GM18498 (cell line): ENCODE data around the gene BOLA3.
"Not testable (repeated sequence)": the region's sequence is repeated elsewhere in the genome, so short reads cannot be mapped to it uniquely, and the experiment has no call there.

Experiments
- ATAC-seq: cut with Tn5 transposase; IDR thresholded peaks from one replicate; pipeline ENCODE4 v1.9.1; 2021; ENCODE audit warnings: mild to moderate bottlenecking, moderate library complexity; ENCODE audit not compliant: unreplicated experiment

The BOLA3 gene, protein sequence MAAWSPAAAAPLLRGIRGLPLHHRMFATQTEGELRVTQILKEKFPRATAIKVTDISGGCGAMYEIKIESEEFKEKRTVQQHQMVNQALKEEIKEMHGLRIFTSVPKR

DNA sequence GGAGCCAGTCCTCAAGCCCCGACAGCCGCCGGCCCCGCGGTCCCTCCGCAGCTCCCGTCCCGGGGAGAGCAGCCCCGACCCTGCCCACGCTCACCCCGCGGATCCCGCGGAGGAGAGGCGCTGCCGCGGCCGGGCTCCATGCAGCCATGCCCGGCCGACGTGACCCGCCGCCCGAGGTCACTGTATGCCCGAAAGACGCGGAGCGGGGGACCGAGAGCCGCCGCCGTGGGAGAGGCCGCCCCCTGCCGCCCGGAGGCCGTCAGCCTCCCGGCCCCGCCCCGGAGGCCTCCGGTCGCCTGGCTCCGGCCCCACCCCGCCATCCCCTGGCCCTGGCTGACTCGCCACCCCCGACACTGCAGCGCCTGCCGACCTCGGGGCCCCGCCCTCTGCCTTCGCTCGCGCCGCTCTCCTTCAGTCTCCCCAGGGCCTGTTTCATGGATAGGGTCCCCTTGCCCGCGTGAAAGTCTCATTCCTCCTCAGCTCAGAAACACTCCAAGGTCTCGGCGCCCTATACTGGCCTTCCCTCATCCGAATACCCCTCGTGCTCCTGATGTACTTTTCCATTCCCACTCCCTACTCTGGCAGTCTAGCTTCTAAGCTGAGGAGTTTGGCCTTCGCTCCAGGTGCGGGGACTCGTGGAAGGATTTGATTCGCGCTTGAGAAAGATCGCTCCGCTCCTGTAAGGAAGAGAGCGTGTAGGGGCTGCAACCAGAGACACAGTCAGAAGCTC is at the start of gene BOLA3:
Gene BOLA3 (minus strand): TSS at position 186 of the 730 bp plus-strand sequence. CDS start 38 bp downstream, at position 148.
- peak; percentile 95 for ATAC-seq

DNA sequence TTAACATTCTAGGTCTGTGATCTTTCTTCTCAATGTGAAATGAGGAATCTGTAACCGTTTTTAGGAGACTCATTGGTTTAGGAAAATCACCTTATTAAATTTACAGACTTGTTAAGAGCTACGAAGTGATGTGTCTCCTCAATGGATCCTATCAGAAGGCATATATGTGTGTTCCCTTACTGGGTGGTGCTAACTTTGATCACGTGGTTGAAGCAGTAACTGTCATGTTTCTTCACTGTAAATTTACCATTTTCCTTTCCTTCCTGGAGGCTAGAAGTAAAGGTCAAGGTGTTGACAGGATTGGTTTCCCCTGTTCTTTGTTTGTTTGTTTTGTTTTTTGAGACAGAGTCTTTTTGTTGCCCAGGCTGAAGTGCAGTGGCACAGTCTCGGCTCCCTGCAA is 49.3 kb upstream of the BOLA3 start:
- no peak for ATAC-seq

DNA sequence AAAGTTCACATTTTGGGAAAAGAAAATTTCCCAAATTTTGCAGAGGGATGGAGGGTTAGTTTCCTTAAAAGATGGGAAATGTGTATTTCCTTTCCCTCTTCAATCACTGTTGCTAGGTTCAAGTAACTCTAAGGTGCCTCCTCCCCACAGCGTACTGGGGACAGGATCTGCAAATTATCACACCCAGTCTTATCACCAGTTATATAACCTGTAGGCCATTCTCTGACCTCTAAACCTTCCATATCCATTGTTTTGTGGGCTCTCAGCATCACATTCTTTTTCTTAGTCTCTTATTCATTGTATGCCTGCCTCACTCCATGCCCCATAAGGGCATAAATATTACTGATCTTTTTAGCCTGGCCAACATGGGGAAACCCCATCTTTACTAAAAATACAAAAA is 47.1 kb upstream of the BOLA3 start:
- no peak for ATAC-seq

DNA sequence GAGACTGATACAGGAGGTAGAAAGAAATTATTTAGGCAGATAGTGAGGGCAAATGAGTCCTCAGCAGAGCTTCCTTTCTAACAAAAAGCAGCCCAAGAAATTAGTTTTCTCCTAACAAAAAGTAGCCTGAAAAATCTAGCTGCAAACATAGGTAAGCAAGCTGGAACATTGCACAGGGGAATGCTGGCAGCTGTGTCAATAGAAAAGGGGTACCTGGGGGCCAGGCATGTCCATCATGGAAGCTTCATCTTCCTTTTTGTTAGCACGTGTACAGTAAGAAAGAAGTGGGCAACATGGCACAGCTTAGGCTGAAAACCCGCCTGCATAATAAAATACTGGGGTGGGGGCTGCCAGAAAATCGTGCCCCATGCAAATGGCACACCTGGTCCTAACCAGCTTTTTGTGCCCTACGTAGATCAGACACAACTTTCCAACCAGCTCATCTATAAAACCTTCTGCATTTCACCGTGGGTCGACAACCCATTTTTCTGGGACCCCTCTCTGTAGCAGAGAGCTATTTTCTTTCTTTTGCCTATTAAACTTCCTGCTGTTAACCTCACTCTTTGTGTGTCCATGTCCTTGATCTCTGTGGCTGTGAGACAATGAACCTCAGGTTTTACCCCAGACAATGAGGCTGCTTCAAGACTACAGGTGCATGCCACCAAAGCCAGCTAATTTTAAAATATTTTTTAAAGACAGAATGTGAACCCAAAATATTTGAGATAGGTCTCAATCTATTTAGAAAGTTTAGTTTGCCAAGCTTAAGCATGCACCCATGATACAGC is 44.1 kb upstream of the BOLA3 start:
- no peak for ATAC-seq

DNA sequence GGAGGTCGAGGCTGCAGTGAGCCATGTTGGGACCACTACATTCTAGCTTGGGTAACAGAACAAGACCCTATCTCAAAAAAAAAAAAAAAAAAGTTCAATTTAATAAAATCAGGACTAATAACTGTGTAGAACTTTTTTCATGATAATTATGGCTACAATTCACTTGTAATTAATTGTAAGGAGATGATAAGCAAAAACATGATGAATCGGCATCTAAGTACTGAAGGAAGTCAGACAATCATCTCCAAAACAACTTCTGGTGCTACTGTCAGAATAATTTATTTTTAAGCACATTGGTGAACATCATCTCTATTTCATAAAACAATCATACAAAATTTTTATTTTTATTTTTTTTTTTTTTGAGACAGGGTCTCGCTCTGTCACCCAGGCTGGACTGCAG is 41.0 kb upstream of the BOLA3 start:
- no peak for ATAC-seq

DNA sequence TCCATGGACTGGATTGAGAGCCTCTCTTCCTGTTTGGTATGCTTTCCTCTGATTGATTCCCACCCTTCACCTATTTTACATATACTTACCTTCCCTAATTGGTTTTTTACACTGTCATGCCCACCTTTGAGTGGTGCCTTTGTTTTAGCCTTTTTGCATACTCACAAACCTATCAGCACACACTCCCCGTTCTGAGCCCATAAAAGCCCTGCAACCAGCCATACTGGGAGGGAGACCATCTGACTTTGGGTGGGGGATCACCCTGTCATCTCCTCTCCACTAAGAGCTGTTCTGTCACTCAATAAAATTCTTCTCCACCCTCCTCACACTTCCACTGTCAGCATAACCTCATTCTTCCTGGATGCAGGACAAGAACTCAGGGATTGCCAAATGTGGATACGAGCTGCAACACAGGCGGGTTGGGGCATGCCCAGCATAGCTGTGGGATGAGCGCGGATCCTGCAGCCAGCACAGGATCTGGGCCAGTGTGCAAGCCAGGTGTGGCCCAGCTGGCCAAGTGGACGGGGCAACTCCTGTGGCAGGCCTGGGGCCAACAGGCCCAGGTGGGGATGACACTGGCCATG is 40.4 kb upstream of the BOLA3 start:
- ATAC-seq = no peak

DNA sequence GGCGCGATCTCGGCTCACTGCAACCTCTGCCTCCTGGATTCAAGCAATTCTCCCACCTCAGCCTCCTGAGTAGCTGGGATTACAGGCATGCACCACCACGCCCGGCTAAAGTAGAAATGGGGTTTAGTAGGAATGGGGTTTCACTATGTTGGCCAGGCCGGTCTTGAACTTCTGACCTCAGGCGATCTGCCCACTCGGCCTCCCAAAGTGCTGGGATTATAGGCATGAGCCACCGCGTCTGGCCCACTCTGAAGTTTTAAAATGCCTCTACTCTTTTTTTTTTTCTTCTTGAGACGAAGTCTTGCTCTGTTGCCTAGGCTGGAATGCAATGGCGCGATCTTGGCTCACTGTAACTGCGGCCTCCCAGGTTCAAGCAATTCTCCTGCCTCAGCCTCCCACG is 39.0 kb upstream of the BOLA3 start:
- not testable (repeated sequence) for ATAC-seq

DNA sequence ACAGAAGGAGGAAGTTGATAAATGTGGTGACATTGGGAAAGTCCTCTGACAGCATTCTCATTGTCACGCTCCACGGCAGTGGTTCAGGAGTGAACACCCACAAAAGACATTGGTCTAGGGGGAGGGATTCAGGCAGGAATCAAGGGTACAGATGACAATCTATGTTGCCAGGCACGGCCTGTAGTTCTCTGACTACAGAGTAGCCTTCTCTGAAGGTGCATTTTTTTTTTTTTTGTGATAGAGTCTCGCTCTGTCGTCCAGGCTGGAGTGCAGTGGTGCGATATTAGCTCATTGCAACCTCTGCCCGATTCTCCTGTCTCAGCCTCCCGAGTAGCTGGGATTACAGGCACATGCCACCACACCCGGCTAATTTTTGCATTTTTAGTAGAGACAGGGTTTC is 38.3 kb upstream of the BOLA3 start:
- ATAC-seq = peak; percentile 59

DNA sequence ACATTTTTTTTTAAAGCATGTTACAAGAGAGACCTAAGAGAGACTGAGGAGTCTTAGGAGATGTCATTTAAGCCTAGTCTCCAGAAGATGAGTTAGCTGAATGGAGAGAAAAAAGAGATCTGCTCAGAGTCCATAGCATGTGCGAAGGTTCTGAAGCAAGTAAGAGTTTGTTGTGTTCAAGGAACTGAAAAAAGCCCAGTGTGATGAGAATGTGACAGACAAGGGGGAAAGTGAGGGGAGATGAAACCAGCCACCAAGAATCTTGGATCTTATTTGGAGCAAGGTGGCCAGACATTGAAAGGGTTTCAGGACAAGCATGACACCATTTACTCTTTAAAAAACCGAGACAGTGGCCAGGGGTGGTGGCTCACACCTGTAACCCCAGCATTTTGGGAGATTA is 36.2 kb upstream of the BOLA3 start:
- ATAC-seq = no peak

DNA sequence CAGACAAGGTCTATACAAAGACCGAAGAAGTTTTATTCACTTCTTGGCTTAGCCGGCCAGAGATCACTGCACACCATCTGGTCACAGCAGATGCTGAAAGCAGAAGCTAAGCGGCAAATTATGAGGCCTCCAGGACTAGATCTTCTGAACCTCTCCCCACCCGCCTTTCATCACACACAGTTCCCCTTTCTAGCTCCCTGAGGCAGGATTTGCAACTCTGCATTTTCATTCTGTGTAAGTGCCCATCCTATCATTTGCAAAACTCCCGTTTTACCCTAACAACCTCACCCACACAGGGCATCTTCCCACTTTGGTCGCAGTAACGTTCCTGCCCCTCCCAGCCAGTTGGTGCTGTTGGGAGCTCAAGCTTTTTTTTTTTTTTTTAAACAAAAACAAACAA is 34.0 kb upstream of the BOLA3 start:
- ATAC-seq = no peak

DNA sequence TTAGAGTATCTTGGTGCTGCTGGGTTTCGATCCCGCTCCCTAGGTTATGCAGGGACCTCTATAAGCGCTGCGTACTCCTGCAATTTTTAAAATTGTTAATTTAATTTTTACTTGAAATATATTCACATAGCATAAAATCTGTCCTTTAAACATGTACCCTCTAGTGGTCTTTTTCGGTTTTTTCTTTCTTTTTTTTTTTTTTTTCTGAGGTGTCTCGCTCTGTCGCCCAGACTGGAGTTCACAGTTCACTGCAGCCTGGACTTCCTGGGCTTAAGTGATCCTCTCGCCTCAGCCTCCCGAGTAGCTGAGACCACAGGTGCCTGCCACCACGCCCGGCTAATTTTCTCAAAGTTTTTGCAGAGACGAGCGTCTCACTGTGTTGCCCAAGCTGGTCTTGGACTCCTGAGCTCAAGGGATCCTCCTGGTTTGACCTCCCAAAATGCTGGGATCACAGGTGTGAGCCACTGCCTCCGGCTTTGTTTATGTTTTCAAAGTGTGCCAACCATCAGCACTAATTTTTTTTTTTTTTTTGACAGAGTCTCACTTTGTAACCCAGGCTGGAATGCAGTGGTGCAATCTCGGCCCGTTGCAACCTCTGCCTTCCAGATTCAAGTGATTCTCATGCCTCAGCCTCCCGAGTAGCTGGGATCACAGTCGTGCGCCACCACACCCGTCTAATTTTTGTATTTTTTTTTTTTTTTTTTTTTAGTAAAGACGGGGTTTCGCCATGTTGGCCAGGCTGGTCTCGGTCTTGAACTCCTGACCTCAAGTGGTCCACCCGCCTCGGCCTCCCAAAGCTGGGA is 31.6 kb upstream of the BOLA3 start:
- peak; percentile 16 for ATAC-seq

DNA sequence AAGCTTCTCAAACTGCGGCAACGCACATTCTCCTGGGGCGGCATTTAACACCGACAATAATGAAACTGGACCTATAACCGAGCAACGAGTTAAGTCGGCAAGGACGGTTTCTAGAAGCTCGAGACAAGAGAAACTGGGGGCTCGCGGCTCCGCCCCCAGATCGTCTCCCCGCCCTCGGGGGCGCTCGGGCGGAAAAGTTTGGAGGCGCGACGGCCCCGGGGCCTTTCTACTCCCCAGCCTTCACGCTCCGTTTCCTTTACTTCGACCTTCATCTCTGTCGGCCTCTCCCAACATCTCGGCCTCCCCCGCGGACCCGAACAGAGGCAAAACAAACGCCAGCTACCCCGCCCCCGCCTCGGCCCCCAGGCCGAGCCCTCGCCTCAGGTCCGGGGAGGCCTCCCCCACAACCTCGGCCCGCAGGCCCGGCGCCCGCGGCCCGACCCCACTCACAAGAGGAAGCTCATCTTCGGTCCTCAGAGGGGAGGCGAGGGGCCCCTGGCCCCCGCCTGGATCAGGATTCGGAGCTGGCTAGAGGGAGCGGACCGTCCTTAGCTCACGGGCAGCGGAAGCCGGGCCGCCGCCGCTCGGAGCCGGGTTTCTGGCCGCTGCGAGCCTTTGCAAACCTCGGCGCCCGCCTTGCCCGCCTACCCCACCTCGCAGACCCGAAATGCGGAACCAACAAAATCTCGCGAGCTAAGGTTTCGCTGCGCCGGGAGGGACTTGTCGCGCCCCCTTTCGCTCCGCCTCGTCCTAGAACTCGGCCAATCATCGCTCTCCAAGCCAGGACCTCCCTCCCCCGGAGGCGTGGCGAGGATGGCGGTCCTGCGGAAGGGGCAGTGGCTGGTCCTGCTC is 30.7 kb upstream of the BOLA3 start, which contains the start of gene MOB1A:
Gene MOB1A (minus strand): TSS at position 669 of the 852 bp plus-strand sequence. CDS start 205 bp downstream, at position 464.
- peak; percentile 82 for ATAC-seq

DNA sequence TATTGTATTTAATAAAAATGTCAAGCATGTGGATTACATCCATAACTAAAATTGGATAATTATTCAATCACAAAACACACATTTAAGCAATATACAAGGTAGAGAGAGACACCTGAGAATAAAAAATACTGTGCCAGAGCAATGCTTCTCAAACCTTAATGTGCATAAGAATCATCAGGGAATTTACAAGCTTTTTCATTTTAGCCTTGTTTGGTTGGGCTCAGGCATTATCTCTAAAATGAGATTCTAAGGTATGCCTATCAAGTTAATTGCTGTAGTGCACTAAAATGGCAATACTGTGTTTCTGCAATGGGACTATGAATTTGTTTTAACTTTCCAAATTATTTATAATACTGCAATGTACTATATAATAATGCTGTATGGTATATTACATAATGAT is 30.0 kb upstream of the BOLA3 start:
- no peak for ATAC-seq

DNA sequence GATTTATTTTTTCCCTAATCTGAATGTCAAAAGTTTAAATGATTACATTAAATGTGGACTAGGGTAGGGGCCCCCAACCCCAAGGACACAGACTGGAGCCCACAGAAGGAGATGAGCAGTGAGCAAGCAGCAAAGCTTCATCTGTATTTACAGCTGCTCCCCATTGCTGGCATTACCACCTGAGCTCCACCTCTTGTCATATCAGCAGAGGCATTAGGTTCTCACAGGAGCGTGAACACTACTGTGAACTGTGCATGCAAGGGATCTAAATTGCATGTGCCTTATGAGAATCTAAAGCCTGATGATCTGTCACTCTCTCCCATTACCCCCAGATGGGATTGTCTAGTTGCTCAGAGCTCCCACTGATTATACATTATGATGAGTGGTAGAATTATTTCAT is 27.2 kb upstream of the BOLA3 start:
- ATAC-seq = no peak

DNA sequence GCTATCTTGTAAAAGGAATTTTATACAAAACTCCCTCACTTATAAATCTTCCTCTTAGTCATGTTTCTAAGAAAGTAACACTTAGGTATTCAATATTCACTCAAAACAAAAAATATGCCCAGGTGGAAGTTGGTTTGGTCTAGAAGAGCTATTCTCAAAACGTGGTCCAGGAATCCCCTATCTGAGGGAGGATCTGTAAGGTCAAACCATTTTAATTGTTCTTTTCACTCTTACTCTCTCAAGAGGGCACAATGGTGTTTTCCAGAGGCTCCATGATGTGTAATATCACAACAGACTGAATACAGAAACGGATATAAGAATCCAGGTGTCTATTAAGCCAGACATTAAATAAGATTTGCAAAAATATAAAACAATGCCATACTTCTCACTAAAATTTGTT is 21.0 kb upstream of the BOLA3 start:
- no peak for ATAC-seq

DNA sequence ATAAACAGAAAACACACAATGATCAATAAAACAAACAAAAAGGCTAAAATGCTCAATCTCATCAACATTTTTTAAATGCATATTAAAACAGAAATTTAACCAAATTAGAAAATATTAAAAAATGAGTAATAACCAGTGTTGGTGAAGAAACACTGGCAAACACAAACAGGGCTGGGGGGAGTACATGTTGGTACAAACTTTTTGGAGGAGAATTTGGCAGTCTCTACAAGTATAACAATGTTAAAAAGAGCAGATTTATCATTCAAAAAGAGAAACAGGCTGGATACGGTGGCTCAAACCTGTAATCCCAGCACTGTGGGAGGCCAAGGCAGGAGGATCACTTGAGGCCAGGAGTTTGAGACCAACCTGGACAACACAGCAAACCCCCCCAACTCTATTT is 17.0 kb upstream of the BOLA3 start:
- no peak for ATAC-seq

DNA sequence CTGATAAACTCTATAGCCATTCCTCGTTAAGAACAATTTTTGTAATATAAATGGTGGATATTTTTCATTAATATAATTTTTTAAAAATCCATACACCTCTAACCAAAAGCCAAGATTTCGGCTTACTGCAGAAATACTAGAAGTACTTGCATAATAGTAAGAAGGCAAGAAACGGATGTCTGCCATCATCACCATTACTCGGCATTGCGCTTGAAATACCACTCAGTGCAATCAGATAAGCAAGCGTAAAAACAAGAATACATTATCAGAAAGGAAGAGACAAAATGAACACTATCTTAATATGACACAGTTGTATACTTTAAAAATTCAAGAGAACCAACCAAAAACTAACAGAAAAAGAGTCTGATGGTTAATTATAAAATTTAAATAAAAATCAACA is 15.2 kb upstream of the BOLA3 start:
- ATAC-seq = no peak

DNA sequence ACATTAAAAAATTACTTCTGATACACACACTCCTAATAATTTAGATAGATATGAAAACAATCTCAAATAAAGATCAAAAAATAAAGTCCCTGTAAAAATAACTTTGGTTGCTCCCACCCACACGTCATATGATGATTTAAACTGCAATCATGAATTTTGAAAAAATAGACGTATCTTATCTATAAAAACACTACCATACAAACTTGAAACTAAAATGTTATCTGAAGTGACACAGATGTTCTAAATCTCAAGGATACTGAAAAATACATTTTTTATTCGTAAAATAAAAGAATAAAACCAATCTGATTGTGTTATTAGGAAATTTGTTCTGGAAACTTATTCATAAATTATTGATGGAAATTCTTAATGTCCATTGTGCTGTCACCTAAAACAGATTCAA is 8.1 kb upstream of the BOLA3 start:
- no peak for ATAC-seq

DNA sequence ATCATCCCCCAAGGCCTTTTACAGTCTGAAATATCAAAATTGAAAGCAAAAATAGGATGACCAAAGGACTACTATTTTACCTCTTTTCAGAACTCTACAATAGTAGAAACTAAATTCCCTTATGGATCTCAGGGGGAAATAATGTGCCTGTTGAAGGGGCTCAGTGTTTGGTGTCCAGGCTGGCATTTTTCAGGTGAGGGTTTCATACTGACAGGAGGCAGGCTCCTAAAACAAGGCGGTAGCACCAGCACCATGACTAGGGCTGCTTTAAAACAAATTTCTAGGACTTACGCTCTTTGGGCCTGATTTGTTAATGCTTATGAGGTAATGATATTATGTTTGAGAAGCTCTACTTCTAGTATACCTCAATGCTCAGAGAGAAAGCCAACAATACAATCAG is 5.2 kb upstream of the BOLA3 start:
- ATAC-seq = no peak
